Activated B cell treated with CpG ODN at 0.5 μM for 24 hours (primary cell): ENCODE results near the gene PAPPA. TPM values are rescaled to one million over a fixed set of nuclear protein-coding genes. Genes with fewer than 3 reads are reported as not detected.

ENCODE experiments used
- ATAC-seq: fragments of 200-7000 bp; cut with Tn5 transposase; one replicate; pipeline ENCODE4 v1.10.0; 2021; ENCODE audit warnings: low read depth, mild to moderate bottlenecking, moderate library complexity
- CTCF ChIA-PET: fragments of 350-600 bp; sonication (Branson Sonifier 250); formaldehyde crosslinking; loops from one replicate; lab custom pipeline; 2021; ENCODE audit warnings: antibody characterized with exemption; lab: Charles Lee
- POLR2A ChIA-PET: fragments of 350-600 bp; sonication (Branson Sonifier 250); formaldehyde crosslinking; loops from one replicate; lab custom pipeline; 2021; ENCODE audit warnings: antibody characterized with exemption; lab: Charles Lee
- DNase-seq: peaks from one replicate; pipeline ENCODE4 v3.0.0; 2022
- H3K27ac Mint-ChIP-seq: one replicate; pipeline ENCODE4 v1.8.0; 2020; ENCODE audit warnings: mixed read lengths
- H3K27me3 Mint-ChIP-seq: one replicate; pipeline ENCODE4 v1.8.0; 2021; ENCODE audit warnings: mixed read lengths
- H3K36me3 Mint-ChIP-seq: one replicate; pipeline ENCODE4 v1.8.0; 2021; ENCODE audit warnings: low read depth, mixed read lengths
- H3K4me1 Mint-ChIP-seq: one replicate; pipeline ENCODE4 v1.8.0; 2021; ENCODE audit warnings: mixed read lengths
- H3K4me3 Mint-ChIP-seq: one replicate; pipeline ENCODE4 v1.8.0; 2020; ENCODE audit warnings: mild to moderate bottlenecking, mixed read lengths
- H3K9me3 Mint-ChIP-seq: one replicate; pipeline ENCODE4 v1.8.0; 2020; ENCODE audit warnings: mixed read lengths
- CTCF ChIP-seq: fragments of 200-600 bp; IDR thresholded peaks from one replicate; pipeline ENCODE4 v1.8.0; 2022; ENCODE audit warnings: antibody characterized with exemption, mild to moderate bottlenecking
- intact Hi-C: fragments of 100-400 bp; cut with micrococcal nuclease; formaldehyde crosslinking; loops from one replicate; pipeline ENCODE4 v1.15.1; 2024
- total RNA-seq: library from RNA; stranded (reverse); gene quantifications from 2 replicates; pipeline ENCODE4 v1.2.3, GENCODE V29; 2022

Gene PAPPA
- total RNA-seq, 1 donor from 2014 or later: not detected

- CTCF ChIA-PET: no interaction called here
- Mint-ChIP-seq H3K36me3 (no peaks in the 10 kb centered on the region), H3K27ac (no peak overlapping the region), H3K4me1 (no peaks in the 10 kb centered on the region), H3K4me3 (no peak overlapping the region), H3K27me3 (no peaks in the 10 kb centered on the region), H3K9me3 (peaks cover 3% of the 10 kb centered on the region)
- intact Hi-C loops: no loop called here
- DNase-seq (no peak), ATAC-seq (no peak)
- POLR2A ChIA-PET: no interaction called here
- no peak for TF ChIP-seq CTCF
Measured at GRCh38 chr9:116137581-116137980, 16.0 kb upstream of the PAPPA start.

GRCh38 chr9:116141864-116142561 lies 11.6 kb upstream of the PAPPA start:
- Mint-ChIP-seq H3K36me3 (no peaks in the 10 kb centered on the region), H3K9me3 (no peaks in the 10 kb centered on the region), H3K27me3 (peaks cover 4% of the 10 kb centered on the region), H3K4me3 (no peak overlapping the region), H3K4me1 (no peaks in the 10 kb centered on the region), H3K27ac (no peak overlapping the region)
- no peak for TF ChIP-seq CTCF
- no peak for DNase-seq
- CTCF ChIA-PET: no interaction called here
- no peak for ATAC-seq
- intact Hi-C loops: no loop called here
- POLR2A ChIA-PET: no interaction called here

GRCh38 chr9:116142706-116143492 lies 10.7 kb upstream of the PAPPA start:
- H3K27ac Mint-ChIP-seq: no peak overlapping the region
- no peak for TF ChIP-seq CTCF
- no peak overlapping the region for H3K4me3 Mint-ChIP-seq
- H3K27me3 Mint-ChIP-seq: peaks cover 6% of the 10 kb centered on the region
- H3K9me3 Mint-ChIP-seq: no peaks in the 10 kb centered on the region
- ChIA-PET POLR2A (no interaction called here), CTCF (no interaction called here)
- DNase-seq: no peak
- no peaks in the 10 kb centered on the region for H3K4me1 Mint-ChIP-seq
- no peak for ATAC-seq
- no peaks in the 10 kb centered on the region for H3K36me3 Mint-ChIP-seq
- intact Hi-C loops: no loop called here

- Mint-ChIP-seq H3K36me3 (no peaks in the 10 kb centered on the region), H3K4me1 (no peaks in the 10 kb centered on the region), H3K4me3 (no peak overlapping the region), H3K9me3 (no peaks in the 10 kb centered on the region), H3K27ac (no peak overlapping the region), H3K27me3 (peaks cover 11% of the 10 kb centered on the region)
- ChIA-PET POLR2A (no interaction called here), CTCF (no interaction called here)
- TF ChIP-seq CTCF: no peak
- intact Hi-C loops: no loop called here
- no peak for ATAC-seq
- no peak for DNase-seq
Measured at GRCh38 chr9:116144038-116144437, 9.6 kb upstream of the PAPPA start.

- no peaks in the 10 kb centered on the region for H3K4me1 Mint-ChIP-seq
- ChIA-PET CTCF (no interaction called here), POLR2A (no interaction called here)
- ATAC-seq (no peak), DNase-seq (no peak)
- intact Hi-C loops: no loop called here
- H3K36me3 Mint-ChIP-seq: no peaks in the 10 kb centered on the region
- no peak for TF ChIP-seq CTCF
- H3K27ac Mint-ChIP-seq: no peak overlapping the region
- H3K9me3 Mint-ChIP-seq: no peaks in the 10 kb centered on the region
- H3K4me3 Mint-ChIP-seq: no peak overlapping the region
- H3K27me3 Mint-ChIP-seq: peaks cover 13% of the 10 kb centered on the region
Measured at GRCh38 chr9:116144555-116144954, 9.0 kb upstream of the PAPPA start.
